Thymus (tissue), 11 donors: ENCODE data around the gene THUMPD1. TPM values are rescaled to one million over a fixed set of nuclear protein-coding genes. Genes with fewer than 3 reads are reported as not detected.

Experiments
- DNase-seq, 9 donors: peaks; one replicate each; pipeline ENCODE4 v3.0.0-alpha.2; 2013; ENCODE audit warnings: low spot score in 9 of 9, low read depth in 6 of 9, missing footprints in 1 of 9
- H3K27ac ChIP-seq, 2 donors: one replicate each; pipeline ENCODE4 v1.5.1; 2013; ENCODE audit warnings: control low read depth in 1 of 2, low read depth in 1 of 2, low read length in 1 of 2, mild to moderate bottlenecking in 1 of 2, moderate library complexity in 1 of 2
- H3K27me3 ChIP-seq, 2 donors: one replicate each; pipeline ENCODE4 v1.5.1; 2013; ENCODE audit warnings: low read length in 1 of 2; ENCODE audit not compliant: control insufficient read depth in 2 of 2, insufficient read depth in 1 of 2
- H3K36me3 ChIP-seq, 2 donors: one replicate each; pipeline ENCODE4 v1.5.1; 2013; ENCODE audit warnings: low read length in 1 of 2, mild to moderate bottlenecking in 1 of 2, moderate library complexity in 1 of 2; ENCODE audit not compliant: control insufficient read depth in 2 of 2, insufficient read depth in 2 of 2
- H3K4me1 ChIP-seq, 2 donors: one replicate each; pipeline ENCODE4 v1.5.1; 2013; ENCODE audit warnings: low read length in 2 of 2; ENCODE audit not compliant: control insufficient read depth in 2 of 2, insufficient read depth in 2 of 2
- H3K4me3 ChIP-seq, 2 donors: one replicate each; pipeline ENCODE4 v1.5.1; 2013; ENCODE audit warnings: low read length in 2 of 2, control low read depth in 1 of 2, mild to moderate bottlenecking in 1 of 2
- H3K9me3 ChIP-seq, 2 donors: one replicate each; pipeline ENCODE4 v1.5.1; 2013; ENCODE audit warnings: low read length in 1 of 2, mild to moderate bottlenecking in 1 of 2; ENCODE audit not compliant: control insufficient read depth in 2 of 2, insufficient read depth in 1 of 2
- WGBS: extraction: QIAGEN DNeasy Blood & Tissue Kit; methylation state at CpG from one replicate; pipeline ENCODE4 v1.1.7; 2013; 5-methylcytosine and 5-hydroxymethylcytosine counted together
- polyA plus RNA-seq: library from polyadenylated mRNA; stranded (reverse); fragments of 200-250 nt; gene quantifications from one replicate; pipeline ENCODE4 v1.2.3, GENCODE V29; 2013
- total RNA-seq: library from RNA; stranded (reverse); fragments of 120-200 nt; gene quantifications from one replicate; pipeline ENCODE4 v1.2.4, GENCODE V29; 2013
- donor health status: healthy.

THUMPD1 gene
- total and polyA plus RNA-seq, 2 donors: 31.8 to 49.9 TPM

DNA sequence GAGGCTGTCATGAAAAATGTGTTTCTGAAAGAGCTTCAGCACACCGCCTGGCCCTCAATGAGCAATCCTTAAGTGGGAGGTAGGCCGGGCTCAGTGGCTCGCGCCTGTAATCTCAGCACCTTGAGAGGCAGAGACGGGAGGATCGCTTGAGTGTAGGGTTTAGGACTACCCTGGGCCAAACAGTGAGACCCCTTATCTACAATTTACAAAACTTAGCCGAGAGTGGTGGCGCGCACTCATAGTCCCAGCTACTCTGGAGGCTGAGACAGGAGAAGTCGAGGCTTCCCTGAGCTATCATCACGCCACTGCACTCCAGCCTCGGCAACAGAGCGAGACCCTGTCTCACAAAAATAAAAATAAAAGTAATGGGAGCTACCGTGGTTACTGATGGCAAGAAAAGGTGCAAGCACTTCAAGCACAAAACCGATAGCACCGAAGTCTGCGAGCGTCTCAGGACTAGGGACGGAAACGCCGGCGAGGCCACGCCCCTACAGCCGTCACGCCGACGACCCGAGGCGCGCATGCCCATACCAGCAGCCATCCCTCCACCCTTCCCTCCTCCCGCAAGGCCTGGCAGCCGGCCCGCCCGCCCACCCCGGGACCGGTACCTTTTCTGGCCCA, 607 bp downstream of the THUMPD1 start:
- H3K4me3 ChIP-seq: peak overlapping the region; percentile 93 to 98
- peak overlapping the region; percentile 98 to 100 for H3K27ac ChIP-seq
- peaks cover 6 to 9% of the 10 kb centered on the region in 2 donors for H3K4me1 ChIP-seq
- DNase-seq: peak; percentile 69 to 92 (median 81)
- H3K9me3 ChIP-seq: no peaks in the 10 kb centered on the region
- H3K36me3 ChIP-seq: peaks cover 17 to 21% of the 10 kb centered on the region in 2 donors
- WGBS: 1% methylated on average over 36 of the region's 36 CpGs
- H3K27me3 ChIP-seq: no peaks in the 10 kb centered on the region

DNA sequence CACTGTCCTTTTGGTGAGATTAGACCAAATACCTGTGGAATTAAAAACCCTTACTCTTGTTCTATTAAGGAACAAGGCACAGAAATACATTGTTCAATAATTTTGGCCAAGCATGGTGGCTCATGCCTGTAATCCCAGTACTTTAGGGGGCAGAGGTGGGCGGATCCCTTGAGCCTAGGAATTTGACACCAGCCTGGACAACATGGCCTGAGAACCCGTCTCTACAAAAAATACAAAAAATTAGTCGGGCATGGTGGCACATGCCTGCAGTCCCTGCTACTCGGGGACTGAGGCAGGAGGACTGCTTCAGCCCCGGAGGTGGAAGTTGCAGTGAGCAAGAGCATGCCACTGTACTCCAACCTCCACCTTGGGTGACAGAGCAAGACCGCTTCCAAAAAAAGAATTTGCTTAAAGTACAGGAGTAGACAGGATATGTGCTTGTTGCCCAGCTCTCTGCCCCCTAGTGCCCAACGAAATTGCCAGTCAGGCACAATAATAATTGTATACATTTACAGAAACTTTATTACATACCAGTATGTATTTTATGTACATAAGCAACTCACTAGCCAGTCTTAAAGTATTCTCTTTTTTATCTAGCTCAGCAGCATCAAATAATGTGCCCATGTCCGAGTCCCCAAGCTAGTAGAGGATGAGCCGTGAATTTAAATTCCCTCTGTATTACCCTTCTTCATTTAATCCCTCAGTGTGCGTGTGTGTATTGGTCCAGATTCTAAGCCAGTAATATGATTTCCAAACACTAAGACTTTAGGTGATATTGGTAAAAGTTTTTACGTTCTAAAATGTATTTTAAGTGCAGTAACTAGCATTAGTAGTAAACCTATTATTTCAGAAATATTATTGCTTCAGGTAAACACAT, 1.4 kb downstream of the THUMPD1 start:
- Histone ChIP-seq H3K4me1 (peaks cover 6 to 9% of the 10 kb centered on the region in 2 donors), H3K27ac (peak overlapping the region; percentile 32 to 98), H3K36me3 (peaks cover 19 to 28% of the 10 kb centered on the region in 2 donors), H3K4me3 (peak overlapping the region; percentile 93 to 98), H3K9me3 (no peaks in the 10 kb centered on the region), H3K27me3 (no peaks in the 10 kb centered on the region)
- WGBS: 57% methylated on average over 11 of the region's 11 CpGs
- peak in 2 of 9 donors; percentile 10 to 16 for DNase-seq

DNA sequence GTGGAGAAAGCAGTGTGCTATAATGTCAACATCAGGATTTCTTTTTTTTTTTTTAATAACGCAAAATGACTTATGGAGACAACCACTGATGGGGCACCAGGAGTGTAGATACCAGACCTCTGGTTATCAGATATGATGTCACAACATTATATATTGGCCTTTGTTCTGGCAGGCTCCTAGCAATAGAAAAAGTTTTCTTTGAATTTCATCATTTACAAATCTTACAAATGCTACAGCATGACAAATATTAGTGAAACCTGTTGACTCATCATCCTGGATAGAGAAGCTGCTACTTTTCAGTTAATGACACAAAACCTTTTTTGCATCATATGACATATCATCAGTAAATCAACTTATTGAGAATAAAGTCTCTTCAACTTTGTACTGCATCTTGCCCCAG, 6.1 kb downstream of the THUMPD1 start:
- no peak for DNase-seq
- H3K4me3 ChIP-seq: no peak overlapping the region
- 100% methylated on average over 1 of the region's 1 CpG for WGBS
- H3K27me3 ChIP-seq: no peaks in the 10 kb centered on the region
- no peak overlapping the region for H3K27ac ChIP-seq
- H3K36me3 ChIP-seq: peaks cover 21 to 35% of the 10 kb centered on the region in 2 donors
- no peaks in the 10 kb centered on the region for H3K9me3 ChIP-seq
- peaks cover 6 to 8% of the 10 kb centered on the region in 2 donors for H3K4me1 ChIP-seq

DNA sequence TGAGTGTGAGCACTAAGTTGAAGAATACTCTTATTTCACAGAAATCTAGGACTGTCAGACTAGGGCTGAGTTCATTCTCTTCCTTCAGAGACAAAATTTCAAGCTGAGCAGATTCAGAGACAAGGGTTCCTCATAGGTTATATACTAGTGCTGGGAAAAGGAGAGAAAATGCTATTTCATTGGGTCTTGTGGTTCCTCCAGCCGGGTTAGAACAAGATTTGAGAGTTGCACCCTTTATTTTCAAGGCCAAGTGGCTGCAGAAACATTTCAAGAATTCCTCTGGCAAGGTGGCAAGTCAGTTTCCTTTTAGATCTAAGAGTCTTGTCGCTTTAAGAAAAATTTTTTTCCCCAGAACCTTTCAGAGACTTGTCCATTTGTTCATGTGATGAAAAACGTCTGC, 6.8 kb downstream of the THUMPD1 start:
- Histone ChIP-seq H3K4me3 (no peak overlapping the region), H3K9me3 (no peaks in the 10 kb centered on the region), H3K27ac (no peak overlapping the region), H3K36me3 (peaks cover 21 to 35% of the 10 kb centered on the region in 2 donors), H3K27me3 (no peaks in the 10 kb centered on the region), H3K4me1 (peaks cover 0 to under 1% of the 10 kb centered on the region in 2 donors)
- WGBS: 93% methylated on average over 3 of the region's 3 CpGs
- DNase-seq: no peak

DNA sequence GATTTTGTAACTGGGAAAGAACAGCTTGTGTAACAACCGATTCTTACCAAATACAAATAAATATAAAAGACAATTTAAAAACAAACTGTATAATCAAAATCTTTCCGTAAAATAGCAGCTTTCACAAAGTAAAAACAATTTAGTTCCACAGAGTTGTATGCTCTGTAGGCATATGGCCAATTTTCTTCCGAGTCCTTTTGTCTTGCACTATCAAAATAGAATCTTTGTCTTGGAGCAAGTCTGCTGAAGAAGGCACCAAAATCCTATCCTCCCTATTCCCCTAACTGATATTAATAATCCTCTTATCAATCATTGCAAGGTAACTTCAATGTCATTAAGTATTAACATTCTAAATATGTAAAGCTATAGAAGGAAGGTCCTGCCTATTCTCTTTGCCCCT, 7.6 kb downstream of the THUMPD1 start:
- H3K27ac ChIP-seq: no peak overlapping the region

DNA sequence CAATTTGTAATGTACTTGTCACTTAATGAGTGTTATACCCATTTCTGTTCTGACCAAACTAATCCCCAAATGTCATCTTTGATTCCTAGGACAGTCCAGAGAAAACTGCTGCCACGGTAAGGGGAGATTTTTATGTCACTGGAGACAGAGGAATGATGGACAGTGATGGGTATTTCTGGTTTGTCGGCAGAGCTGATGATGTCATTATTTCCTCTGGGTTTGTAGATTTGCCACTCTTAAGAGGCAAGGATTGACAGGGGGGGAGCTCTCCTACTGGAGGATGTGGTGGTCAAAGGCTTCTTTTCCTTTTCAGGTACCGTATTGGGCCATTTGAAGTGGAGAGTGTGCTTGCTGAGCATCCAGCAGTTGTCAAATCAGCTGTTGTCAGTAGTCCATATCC, 12.5 kb downstream of the THUMPD1 start:
- 87% methylated on average over 3 of the region's 3 CpGs for WGBS

More for the DNA sequence above, 7.6 kb downstream of the THUMPD1 start:
- Histone ChIP-seq H3K4me1 (no peaks in the 10 kb centered on the region), H3K27me3 (no peaks in the 10 kb centered on the region), H3K4me3 (no peak overlapping the region), H3K36me3 (peaks cover 21 to 35% of the 10 kb centered on the region in 2 donors), H3K9me3 (no peaks in the 10 kb centered on the region)
- DNase-seq: no peak
- WGBS: 95% methylated on average over 3 of the region's 3 CpGs

DNA sequence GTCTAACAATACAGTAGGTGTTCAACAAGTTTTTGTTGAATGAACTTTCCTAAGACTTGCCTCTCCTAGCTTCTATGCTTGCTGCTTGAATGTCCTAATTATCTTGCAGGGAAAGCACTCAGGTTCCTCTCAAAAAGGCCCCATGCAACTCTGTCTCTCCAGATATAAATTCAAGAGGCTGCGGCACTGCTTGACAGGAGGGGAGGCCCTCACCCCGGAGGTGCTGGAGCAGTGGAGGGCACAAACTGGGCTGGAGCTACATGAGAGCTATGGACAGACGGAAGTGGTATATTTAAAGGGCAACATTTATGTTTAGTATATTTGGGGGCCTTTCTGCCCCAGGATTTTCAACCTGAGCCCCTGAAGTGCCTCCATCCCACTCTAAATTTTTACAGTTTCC, 14.4 kb downstream of the THUMPD1 start:
- Histone ChIP-seq H3K27me3 (no peaks in the 10 kb centered on the region), H3K27ac (no peak overlapping the region), H3K4me1 (no peaks in the 10 kb centered on the region), H3K4me3 (no peak overlapping the region), H3K9me3 (no peaks in the 10 kb centered on the region), H3K36me3 (no peaks in the 10 kb centered on the region)
- no peak for DNase-seq
- WGBS: 96% methylated on average over 3 of the region's 3 CpGs

More for the DNA sequence above, 12.5 kb downstream of the THUMPD1 start:
- Histone ChIP-seq H3K27ac (no peak overlapping the region), H3K36me3 (no peaks in the 10 kb centered on the region), H3K4me3 (no peak overlapping the region), H3K27me3 (no peaks in the 10 kb centered on the region), H3K4me1 (no peaks in the 10 kb centered on the region), H3K9me3 (no peaks in the 10 kb centered on the region)
- no peak for DNase-seq

DNA sequence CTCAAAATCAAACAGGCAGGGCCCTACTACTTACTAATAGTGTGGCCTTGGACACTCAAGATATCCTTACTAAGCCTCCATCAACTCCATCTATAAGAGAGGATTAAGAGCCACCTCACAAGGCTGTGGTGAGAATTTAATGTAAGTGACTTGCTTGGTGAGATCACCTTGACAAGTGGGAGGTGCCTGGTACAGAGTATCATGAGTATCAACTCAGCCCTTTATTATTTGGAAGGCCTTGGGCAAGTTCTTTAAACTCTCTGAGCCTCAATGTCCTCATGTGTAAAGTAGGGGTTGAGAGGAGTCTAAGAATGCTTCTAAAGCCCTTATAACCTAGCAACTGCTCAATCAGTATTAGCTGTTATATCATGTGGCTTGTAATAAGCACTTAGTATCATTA, 15.0 kb downstream of the THUMPD1 start:
- Histone ChIP-seq H3K9me3 (no peaks in the 10 kb centered on the region), H3K4me3 (no peak overlapping the region), H3K27ac (no peak overlapping the region), H3K4me1 (no peaks in the 10 kb centered on the region), H3K27me3 (no peaks in the 10 kb centered on the region), H3K36me3 (no peaks in the 10 kb centered on the region)
- no peak for DNase-seq

DNA sequence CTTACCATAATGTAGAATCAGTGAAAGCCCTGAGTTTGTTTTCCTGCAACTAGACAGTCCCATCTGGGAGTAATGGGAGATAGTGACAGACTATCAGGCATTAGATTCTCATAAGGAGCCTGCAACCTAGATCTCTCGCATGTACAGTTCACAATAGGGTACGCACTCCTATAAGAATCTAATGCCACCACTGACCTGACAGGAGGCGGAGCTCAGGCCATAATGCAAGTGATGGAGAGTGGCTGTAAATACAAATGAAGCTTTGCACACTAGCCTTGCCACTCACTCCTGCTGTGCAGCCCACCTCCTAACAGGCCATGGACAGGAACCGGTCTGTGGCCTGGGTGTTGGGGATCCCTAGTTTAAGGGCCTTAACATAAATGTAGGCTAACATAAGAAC, 21.4 kb downstream of the THUMPD1 start:
- Histone ChIP-seq H3K36me3 (no peaks in the 10 kb centered on the region), H3K9me3 (no peaks in the 10 kb centered on the region), H3K27ac (no peak overlapping the region), H3K27me3 (no peaks in the 10 kb centered on the region), H3K4me3 (no peak overlapping the region), H3K4me1 (no peaks in the 10 kb centered on the region)
- DNase-seq: no peak
- 98% methylated on average over 4 of the region's 4 CpGs for WGBS
